ENCODE results near the gene UBC.
"Not testable (repeated sequence)": the region's sequence is repeated elsewhere in the genome, so short reads cannot be mapped to it uniquely, and the experiment has no call there.

UBC gene

GRCh38 chr12:124930586-124930985, 16.1 kb upstream of the UBC start:
- no peak for DNase-seq (ENCODE audit: low read depth)

GRCh38 chr12:124929649-124930419, 15.4 kb upstream of the UBC start:
- DNase-seq (ENCODE audit: low read depth): no peak

GRCh38 chr12:124928912-124929530, 14.6 kb upstream of the UBC start:
- no peak for DNase-seq (ENCODE audit: low read depth)

- no peak for DNase-seq (ENCODE audit: low read depth)
Measured at GRCh38 chr12:124928095-124928911, 13.9 kb upstream of the UBC start.

- no peak for DNase-seq (ENCODE audit: low read depth)
Measured at GRCh38 chr12:124927201-124928094, 13.0 kb upstream of the UBC start.

GRCh38 chr12:124925782-124926181, 11.3 kb upstream of the UBC start:
- not testable (repeated sequence) for DNase-seq (ENCODE audit: low read depth)

- DNase-seq (ENCODE audit: low read depth): no peak
Measured at GRCh38 chr12:124925117-124925516, 10.7 kb upstream of the UBC start.

GRCh38 chr12:124923905-124924734, 9.7 kb upstream of the UBC start:
- DNase-seq (ENCODE audit: low read depth): peak; percentile 85

GRCh38 chr12:124921200-124922031, 7.0 kb upstream of the UBC start:
- no peak for DNase-seq (ENCODE audit: low read depth)

- no peak for DNase-seq (ENCODE audit: low read depth)
Measured at GRCh38 chr12:124920353-124920935, 6.0 kb upstream of the UBC start.

- no peak for DNase-seq (ENCODE audit: low read depth)
Measured at GRCh38 chr12:124919521-124920352, 5.3 kb upstream of the UBC start.

GRCh38 chr12:124918622-124918988, 4.2 kb upstream of the UBC start:
- DNase-seq (ENCODE audit: low read depth): not testable (repeated sequence)

- no peak for DNase-seq (ENCODE audit: low read depth)
Measured at GRCh38 chr12:124917841-124918621, 3.6 kb upstream of the UBC start.

GRCh38 chr12:124917135-124917840, 2.8 kb upstream of the UBC start:
- peak; percentile 100 for DNase-seq (ENCODE audit: low read depth)

GRCh38 chr12:124916374-124917134, 2.1 kb upstream of the UBC start:
- peak; percentile 88 for DNase-seq (ENCODE audit: low read depth)
